Measurements from ENCODE around the gene OMG.
"Not testable (repeated sequence)": the region's sequence is repeated elsewhere in the genome, so short reads cannot be mapped to it uniquely, and the experiment has no call there.

OMG gene

GRCh38 chr17:31291820-31292219 lies 5.2 kb downstream of the OMG start:
- Mint-ChIP-seq H3K4me1 (ENCODE audit: low read depth) (peaks cover 5% of the 10 kb centered on the region), H3K27ac (no peak overlapping the region), H3K27me3 (ENCODE audit: low read depth) (no peaks in the 10 kb centered on the region), H3K9me3 (no peaks in the 10 kb centered on the region), H3K4me3 (no peak overlapping the region), H3K36me3 (ENCODE audit: low read depth) (peaks cover 7% of the 10 kb centered on the region)

DNA sequence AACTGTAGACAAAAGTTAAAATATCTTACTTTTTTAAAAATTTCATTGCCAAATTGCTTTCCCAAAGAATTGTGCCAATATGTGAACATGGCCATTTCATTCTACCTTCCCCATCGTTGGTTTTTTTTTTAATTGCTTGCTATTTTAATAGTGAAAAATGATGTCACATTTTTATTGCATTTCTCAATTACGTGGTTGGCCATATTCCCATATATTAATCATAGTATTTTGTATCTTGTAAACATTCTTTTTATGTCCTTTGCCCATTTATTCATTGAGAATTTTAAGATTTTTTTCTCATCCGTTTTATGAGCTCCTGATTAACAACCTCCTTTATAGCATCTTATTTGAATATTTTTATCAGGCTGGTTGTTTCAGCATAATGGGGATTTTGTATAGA lies 7.2 kb downstream of the OMG start:
- H3K27ac Mint-ChIP-seq, result no peak overlapping the region
- peaks cover 5% of the 10 kb centered on the region for H3K4me1 Mint-ChIP-seq (ENCODE audit: low read depth)
- H3K27me3 Mint-ChIP-seq (ENCODE audit: low read depth), result no peaks in the 10 kb centered on the region
- H3K9me3 Mint-ChIP-seq, result no peaks in the 10 kb centered on the region
- H3K4me3 Mint-ChIP-seq, result no peak overlapping the region
- peaks cover 7% of the 10 kb centered on the region for H3K36me3 Mint-ChIP-seq (ENCODE audit: low read depth)

GRCh38 chr17:31287932-31288331 lies 9.1 kb downstream of the OMG start:
- not testable (repeated sequence) for H3K27me3 Mint-ChIP-seq (ENCODE audit: low read depth); H3K27ac Mint-ChIP-seq; H3K4me1 Mint-ChIP-seq (ENCODE audit: low read depth); H3K4me3 Mint-ChIP-seq; H3K9me3 Mint-ChIP-seq; H3K36me3 Mint-ChIP-seq (ENCODE audit: low read depth)

- Mint-ChIP-seq H3K27ac (no peak overlapping the region), H3K36me3 (ENCODE audit: low read depth) (peaks cover 7% of the 10 kb centered on the region), H3K4me3 (no peak overlapping the region), H3K4me1 (ENCODE audit: low read depth) (peaks cover 5% of the 10 kb centered on the region), H3K9me3 (no peaks in the 10 kb centered on the region), H3K27me3 (ENCODE audit: low read depth) (no peaks in the 10 kb centered on the region)
These were observed 10.5 kb downstream of the OMG start for GRCh38 chr17:31286587-31286986.

DNA sequence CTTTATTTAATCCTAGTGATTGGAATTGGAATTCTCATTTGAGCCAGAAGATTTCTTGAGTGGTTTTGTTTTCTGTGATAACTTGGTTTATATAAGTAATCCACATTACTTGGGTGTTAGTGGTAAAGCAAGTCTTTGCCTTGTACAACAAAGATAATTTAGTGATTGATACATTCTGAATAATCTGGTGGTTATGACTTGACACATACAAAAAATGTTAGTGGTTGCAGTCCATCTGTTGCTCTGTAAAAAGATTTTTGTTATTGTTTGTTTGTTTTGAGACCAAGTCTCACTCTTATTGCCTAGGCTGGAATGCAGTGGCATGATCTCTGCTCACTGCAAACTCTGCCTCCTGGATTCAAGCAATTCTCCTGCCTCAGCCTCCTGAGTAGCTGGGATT lies 13.2 kb downstream of the OMG start:
- H3K4me3 Mint-ChIP-seq, result no peak overlapping the region

DNA sequence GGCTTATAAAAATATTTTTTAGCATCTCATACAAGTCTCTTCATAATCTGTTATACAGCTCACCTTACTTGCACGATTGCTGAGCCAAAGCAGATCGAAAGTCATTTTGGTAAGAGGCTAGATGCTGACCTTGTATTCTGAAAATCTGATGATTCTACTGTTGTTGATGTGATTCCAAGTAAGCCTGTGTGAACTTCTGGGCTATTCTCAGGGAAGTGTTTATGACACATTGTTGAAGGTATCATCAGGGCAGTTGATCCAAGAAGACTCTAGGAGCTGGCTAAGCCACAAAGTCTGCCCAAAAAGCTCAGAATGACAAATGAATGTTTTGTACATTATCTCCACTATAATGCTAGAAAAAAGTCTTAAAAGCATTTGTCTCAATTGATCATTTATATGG lies 16.0 kb downstream of the OMG start:
- Mint-ChIP-seq H3K9me3 (no peaks in the 10 kb centered on the region), H3K4me3 (no peak overlapping the region), H3K36me3 (ENCODE audit: low read depth) (peaks cover 5% of the 10 kb centered on the region), H3K4me1 (ENCODE audit: low read depth) (no peaks in the 10 kb centered on the region), H3K27me3 (ENCODE audit: low read depth) (no peaks in the 10 kb centered on the region), H3K27ac (no peak overlapping the region)

More for the DNA sequence above, 13.2 kb downstream of the OMG start:
- H3K36me3 Mint-ChIP-seq (ENCODE audit: low read depth), result peaks cover 6% of the 10 kb centered on the region
- H3K27ac Mint-ChIP-seq, result no peak overlapping the region
- no peaks in the 10 kb centered on the region for H3K9me3 Mint-ChIP-seq
- peaks cover 3% of the 10 kb centered on the region for H3K4me1 Mint-ChIP-seq (ENCODE audit: low read depth)
- H3K27me3 Mint-ChIP-seq (ENCODE audit: low read depth), result no peaks in the 10 kb centered on the region

GRCh38 chr17:31279401-31279800 lies 17.6 kb downstream of the OMG start:
- H3K9me3 Mint-ChIP-seq, result no peaks in the 10 kb centered on the region
- H3K36me3 Mint-ChIP-seq (ENCODE audit: low read depth), result peaks cover 5% of the 10 kb centered on the region
- H3K4me3 Mint-ChIP-seq, result no peak overlapping the region
- H3K27ac Mint-ChIP-seq, result peak overlapping the region; percentile 20
- no peaks in the 10 kb centered on the region for H3K27me3 Mint-ChIP-seq (ENCODE audit: low read depth)
- no peaks in the 10 kb centered on the region for H3K4me1 Mint-ChIP-seq (ENCODE audit: low read depth)

DNA sequence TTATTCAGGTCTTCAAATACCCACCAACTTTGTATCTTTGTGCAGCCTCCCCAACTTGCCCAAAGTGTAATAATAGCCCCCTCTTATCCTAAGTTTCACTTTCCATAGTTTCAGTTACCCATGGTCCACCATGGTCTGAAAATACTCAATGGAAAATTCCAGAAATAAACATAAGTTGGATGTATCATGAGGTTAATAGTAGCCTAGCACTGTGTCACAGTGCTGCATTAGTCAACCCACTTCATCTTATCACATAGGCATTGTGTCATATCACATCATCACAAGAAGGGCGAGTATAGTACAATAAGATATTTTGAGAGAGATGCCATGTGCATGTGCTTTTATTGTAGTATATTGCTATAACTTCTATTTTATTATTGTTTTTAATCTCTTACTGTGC lies 21.9 kb downstream of the OMG start:
- Mint-ChIP-seq H3K4me1 (ENCODE audit: low read depth) (peaks cover 1% of the 10 kb centered on the region), H3K36me3 (ENCODE audit: low read depth) (peaks cover 13% of the 10 kb centered on the region), H3K4me3 (no peak overlapping the region), H3K27ac (no peak overlapping the region), H3K9me3 (no peaks in the 10 kb centered on the region), H3K27me3 (ENCODE audit: low read depth) (no peaks in the 10 kb centered on the region)

DNA sequence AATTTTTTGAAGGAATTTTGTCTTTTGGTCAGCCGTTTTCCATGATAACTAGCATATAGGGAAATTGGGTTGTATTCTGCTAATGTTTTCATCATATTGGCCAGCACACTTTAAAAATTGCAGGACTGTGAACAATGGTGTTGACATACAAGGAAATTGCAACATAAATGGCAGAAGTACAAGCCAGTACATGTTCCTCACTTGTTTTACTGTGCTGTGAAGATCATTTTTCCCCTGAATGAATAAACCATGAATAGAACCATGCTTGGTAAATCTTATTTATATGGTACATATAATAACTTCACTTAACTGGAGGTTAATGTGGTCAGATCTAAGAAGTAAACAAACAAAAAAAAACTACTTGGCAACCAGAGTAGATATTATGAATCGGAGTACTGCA lies 22.8 kb downstream of the OMG start:
- Mint-ChIP-seq H3K36me3 (ENCODE audit: low read depth) (peaks cover 11% of the 10 kb centered on the region), H3K9me3 (no peaks in the 10 kb centered on the region), H3K4me1 (ENCODE audit: low read depth) (peaks cover 1% of the 10 kb centered on the region), H3K27me3 (ENCODE audit: low read depth) (no peaks in the 10 kb centered on the region), H3K4me3 (no peak overlapping the region), H3K27ac (no peak overlapping the region)

DNA sequence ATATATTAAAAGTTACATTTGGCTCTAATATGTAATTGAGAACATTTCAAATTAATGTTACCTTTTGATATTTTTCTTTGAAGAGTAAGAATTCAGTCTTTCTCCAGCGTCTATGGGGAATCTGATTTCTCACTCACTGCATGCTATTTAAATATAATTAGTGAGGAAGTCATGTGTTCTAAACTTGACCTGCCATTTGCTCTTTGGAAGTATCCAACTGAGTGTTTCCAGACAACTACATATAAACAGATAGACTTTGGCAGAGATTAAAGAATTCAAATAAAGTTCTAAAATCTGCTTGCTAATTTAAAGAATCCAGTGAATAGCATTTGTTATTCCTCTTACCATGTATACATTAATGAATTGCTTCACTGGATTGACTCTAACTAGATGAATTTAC lies 23.5 kb downstream of the OMG start:
- Mint-ChIP-seq H3K9me3 (no peaks in the 10 kb centered on the region), H3K27me3 (ENCODE audit: low read depth) (no peaks in the 10 kb centered on the region), H3K4me3 (no peak overlapping the region), H3K4me1 (ENCODE audit: low read depth) (peaks cover 1% of the 10 kb centered on the region), H3K36me3 (ENCODE audit: low read depth) (peaks cover 13% of the 10 kb centered on the region), H3K27ac (no peak overlapping the region)

DNA sequence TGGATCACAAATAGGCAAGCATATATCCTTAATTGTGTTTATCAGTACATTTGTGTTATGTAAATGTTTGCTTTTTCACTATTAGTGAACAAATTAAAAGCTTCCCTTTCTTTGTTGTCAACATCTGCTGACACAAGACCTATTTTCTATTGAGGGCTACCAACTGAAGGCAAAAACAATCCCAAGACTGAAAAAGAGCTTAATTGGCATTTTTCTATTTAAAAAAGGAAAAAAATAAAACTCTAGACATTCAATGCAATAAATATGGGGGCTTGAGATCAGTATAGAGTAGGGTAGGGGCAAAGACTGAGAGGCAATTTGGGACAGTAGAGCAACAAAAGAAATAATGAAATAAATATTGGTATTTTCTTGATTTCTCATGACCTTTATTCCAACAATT lies 24.2 kb downstream of the OMG start:
- Mint-ChIP-seq H3K36me3 (ENCODE audit: low read depth) (peaks cover 13% of the 10 kb centered on the region), H3K4me1 (ENCODE audit: low read depth) (peaks cover 1% of the 10 kb centered on the region), H3K27ac (no peak overlapping the region), H3K9me3 (no peaks in the 10 kb centered on the region), H3K27me3 (ENCODE audit: low read depth) (no peaks in the 10 kb centered on the region), H3K4me3 (no peak overlapping the region)

DNA sequence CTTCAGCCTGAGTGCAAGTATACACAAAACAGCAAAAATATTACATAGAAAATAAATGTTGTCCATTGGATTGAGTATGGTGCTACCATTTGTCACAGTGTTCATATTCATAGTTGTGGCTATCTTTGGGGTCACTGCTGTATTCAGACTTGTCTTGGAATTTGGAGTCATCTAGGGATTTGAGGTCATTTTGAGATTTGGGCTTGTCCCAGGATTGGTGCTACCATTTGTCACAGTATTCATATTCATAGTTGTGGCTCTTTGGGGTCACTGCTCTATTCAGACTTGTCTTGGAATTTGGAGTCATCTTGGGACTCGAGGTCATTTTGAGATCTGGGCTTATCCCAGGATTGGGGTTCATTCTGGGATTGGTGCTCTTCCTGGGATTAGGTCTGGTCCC lies 24.8 kb downstream of the OMG start:
- H3K4me3 Mint-ChIP-seq, result no peak overlapping the region
- no peaks in the 10 kb centered on the region for H3K27me3 Mint-ChIP-seq (ENCODE audit: low read depth)
- H3K36me3 Mint-ChIP-seq (ENCODE audit: low read depth), result peaks cover 13% of the 10 kb centered on the region
- H3K4me1 Mint-ChIP-seq (ENCODE audit: low read depth), result peaks cover 1% of the 10 kb centered on the region
- no peaks in the 10 kb centered on the region for H3K9me3 Mint-ChIP-seq
- H3K27ac Mint-ChIP-seq, result no peak overlapping the region

GRCh38 chr17:31269578-31269983 lies 27.5 kb downstream of the OMG start:
- Mint-ChIP-seq H3K27ac (no peak overlapping the region), H3K9me3 (no peaks in the 10 kb centered on the region), H3K4me3 (no peak overlapping the region), H3K4me1 (ENCODE audit: low read depth) (peaks cover 1% of the 10 kb centered on the region), H3K36me3 (ENCODE audit: low read depth) (peaks cover 15% of the 10 kb centered on the region), H3K27me3 (ENCODE audit: low read depth) (no peaks in the 10 kb centered on the region)

GRCh38 chr17:31269036-31269577 lies 27.9 kb downstream of the OMG start:
- Mint-ChIP-seq H3K27me3 (ENCODE audit: low read depth) (no peaks in the 10 kb centered on the region), H3K36me3 (ENCODE audit: low read depth) (peaks cover 15% of the 10 kb centered on the region), H3K9me3 (no peaks in the 10 kb centered on the region), H3K27ac (no peak overlapping the region), H3K4me1 (ENCODE audit: low read depth) (no peaks in the 10 kb centered on the region), H3K4me3 (no peak overlapping the region)

DNA sequence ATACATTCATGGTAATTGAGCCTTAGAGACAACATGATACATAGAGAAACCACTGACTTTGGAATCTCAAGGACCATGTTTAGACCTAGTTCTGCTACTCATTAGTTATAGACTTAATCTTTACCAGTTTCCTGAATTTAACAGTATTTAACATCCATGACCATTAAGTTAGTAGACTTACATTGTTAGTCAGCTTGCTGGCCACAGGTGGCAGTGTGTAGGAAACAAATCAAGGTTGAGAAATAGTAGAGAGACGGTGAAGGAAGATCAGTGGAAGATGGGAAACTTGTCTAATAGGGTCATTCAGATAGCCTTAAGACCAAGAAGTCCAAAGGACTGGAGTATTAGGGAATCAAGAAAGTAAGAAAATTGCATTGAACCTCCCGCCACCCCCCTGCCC lies 31.0 kb downstream of the OMG start:
- no peaks in the 10 kb centered on the region for H3K9me3 Mint-ChIP-seq
- no peaks in the 10 kb centered on the region for H3K4me1 Mint-ChIP-seq (ENCODE audit: low read depth)
- peaks cover 7% of the 10 kb centered on the region for H3K36me3 Mint-ChIP-seq (ENCODE audit: low read depth)
- H3K27me3 Mint-ChIP-seq (ENCODE audit: low read depth), result no peaks in the 10 kb centered on the region
- H3K27ac Mint-ChIP-seq, result no peak overlapping the region
- no peak overlapping the region for H3K4me3 Mint-ChIP-seq

DNA sequence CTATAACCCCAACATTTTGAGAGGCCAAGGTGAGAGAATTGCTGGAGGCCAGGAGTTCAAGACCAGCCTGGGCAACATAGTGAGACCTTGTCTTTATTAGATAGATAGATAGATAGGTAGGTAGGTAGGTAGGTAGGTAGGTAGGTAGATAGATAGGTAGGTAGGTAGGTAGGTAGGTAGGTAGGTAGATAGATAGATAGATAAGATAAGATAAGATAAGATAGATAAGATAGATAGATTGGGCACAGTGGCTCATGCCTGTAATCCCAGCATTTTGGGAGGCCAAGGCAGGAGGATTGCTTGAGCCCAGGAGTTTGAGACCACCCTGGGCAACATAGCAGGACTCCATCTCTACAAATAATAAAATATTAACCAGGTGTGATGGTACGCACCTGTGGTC lies 34.1 kb downstream of the OMG start:
- H3K4me3 Mint-ChIP-seq; H3K9me3 Mint-ChIP-seq; H3K27me3 Mint-ChIP-seq (ENCODE audit: low read depth); H3K36me3 Mint-ChIP-seq (ENCODE audit: low read depth); H3K27ac Mint-ChIP-seq; H3K4me1 Mint-ChIP-seq (ENCODE audit: low read depth): not testable (repeated sequence)
